Astrocyte of the spinal cord (primary cell): ENCODE data around the gene ARHGAP4.

Experiments used
- DNase-seq: peaks from one replicate; pipeline ENCODE4 v3.0.0; 2011; ENCODE audit warnings: low read depth, low spot score
- H3K4me3 ChIP-seq: 2 replicates; pipeline ENCODE4 v1.5.1; 2011; ENCODE audit warnings: low read depth, mild to moderate bottlenecking, low read length, moderate library complexity
- CTCF ChIP-seq: IDR thresholded peaks from 2 replicates; pipeline ENCODE4 v1.5.1; 2012; ENCODE audit warnings: low read depth, mild to moderate bottlenecking, low read length, inconsistent platforms
- in situ Hi-C: cut with HindIII; loops from 2 replicates; pipeline ENCODE4 v1.10.0; 2017; ENCODE audit warnings: low sequenced_read_pairs

ARHGAP4 gene

GRCh38 chrX:153907456-153907855 lies 18.6 kb downstream of the ARHGAP4 start:
- H3K4me3 ChIP-seq: no peak overlapping the region
- in situ Hi-C loops: no loop called here
- no peak for TF ChIP-seq CTCF
- DNase-seq: no peak

DNA sequence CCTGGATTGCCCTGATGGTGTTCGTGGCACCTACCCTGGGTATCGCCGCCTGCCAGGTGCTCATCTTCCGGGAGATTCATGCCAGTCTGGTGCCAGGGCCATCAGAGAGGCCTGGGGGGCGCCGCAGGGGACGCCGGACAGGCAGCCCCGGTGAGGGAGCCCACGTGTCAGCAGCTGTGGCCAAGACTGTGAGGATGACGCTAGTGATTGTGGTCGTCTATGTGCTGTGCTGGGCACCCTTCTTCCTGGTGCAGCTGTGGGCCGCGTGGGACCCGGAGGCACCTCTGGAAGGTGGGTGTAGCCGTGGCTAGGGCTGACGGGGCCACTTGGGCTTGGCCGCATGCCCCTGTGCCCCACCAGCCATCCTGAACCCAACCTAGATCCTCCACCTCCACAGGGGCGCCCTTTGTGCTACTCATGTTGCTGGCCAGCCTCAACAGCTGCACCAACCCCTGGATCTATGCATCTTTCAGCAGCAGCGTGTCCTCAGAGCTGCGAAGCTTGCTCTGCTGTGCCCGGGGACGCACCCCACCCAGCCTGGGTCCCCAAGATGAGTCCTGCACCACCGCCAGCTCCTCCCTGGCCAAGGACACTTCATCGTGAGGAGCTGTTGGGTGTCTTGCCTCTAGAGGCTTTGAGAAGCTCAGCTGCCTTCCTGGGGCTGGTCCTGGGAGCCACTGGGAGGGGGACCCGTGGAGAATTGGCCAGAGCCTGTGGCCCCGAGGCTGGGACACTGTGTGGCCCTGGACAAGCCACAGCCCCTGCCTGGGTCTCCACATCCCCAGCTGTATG lies 19.7 kb downstream of the ARHGAP4 start:
- H3K4me3 ChIP-seq: no peak overlapping the region
- in situ Hi-C loops: no loop called here
- no peak for DNase-seq
- no peak for TF ChIP-seq CTCF

DNA sequence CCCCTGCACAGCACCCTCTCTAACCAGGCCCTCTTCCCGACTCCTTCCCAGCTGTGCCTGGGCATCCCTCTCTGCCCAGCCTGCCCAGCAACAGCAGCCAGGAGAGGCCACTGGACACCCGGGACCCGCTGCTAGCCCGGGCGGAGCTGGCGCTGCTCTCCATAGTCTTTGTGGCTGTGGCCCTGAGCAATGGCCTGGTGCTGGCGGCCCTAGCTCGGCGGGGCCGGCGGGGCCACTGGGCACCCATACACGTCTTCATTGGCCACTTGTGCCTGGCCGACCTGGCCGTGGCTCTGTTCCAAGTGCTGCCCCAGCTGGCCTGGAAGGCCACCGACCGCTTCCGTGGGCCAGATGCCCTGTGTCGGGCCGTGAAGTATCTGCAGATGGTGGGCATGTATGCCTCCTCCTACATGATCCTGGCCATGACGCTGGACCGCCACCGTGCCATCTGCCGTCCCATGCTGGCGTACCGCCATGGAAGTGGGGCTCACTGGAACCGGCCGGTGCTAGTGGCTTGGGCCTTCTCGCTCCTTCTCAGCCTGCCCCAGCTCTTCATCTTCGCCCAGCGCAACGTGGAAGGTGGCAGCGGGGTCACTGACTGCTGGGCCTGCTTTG lies 20.5 kb downstream of the ARHGAP4 start:
- TF ChIP-seq CTCF: no peak
- H3K4me3 ChIP-seq: no peak overlapping the region
- in situ Hi-C loops: no loop called here
- no peak for DNase-seq

DNA sequence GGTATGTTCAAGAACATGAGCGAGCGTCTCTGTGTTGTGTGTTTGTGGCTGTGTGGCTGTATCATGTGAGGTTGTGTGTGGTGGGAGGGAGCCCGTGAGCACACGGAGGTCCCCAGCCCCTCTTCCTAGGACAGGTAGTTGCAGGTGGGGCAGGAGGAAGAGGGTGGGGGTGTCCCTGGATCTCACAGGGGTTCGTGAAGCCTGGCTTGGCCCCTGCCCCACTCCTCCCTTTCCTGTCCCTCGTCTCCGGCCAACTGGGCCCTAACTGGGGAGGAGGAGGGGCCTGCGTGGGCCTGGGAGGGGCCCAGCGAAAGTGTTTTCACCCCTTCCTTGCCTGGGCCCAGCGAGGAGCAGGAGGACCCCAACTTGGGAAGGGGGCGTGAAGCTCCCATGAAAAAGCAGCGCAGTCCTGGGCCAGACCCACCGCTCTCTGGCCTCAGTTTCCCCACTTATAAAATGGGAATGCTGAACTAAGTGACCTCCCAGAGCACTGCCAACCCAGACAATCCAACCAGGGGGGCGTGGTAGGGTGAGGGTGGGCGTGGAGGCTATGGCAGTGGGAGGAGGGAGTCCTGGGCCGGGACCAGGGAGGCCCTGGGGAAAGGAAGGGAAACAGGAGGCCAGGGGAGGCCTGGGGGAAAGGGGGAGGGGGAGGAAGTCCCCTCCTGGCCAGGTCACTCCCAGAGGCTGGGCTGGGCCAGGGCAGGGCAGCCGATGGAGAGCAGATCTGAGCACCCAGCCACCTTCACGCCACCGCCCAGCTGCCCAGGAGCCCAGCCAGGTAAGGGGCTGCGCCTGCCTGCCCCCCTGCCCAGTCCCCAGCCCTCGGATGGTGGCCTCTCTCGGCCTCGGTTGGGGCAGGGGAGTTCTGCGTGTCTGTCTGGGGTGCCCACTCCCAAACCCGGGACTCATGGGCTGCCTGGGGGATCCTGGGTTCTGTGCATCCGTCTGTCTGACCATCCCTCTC lies 21.8 kb downstream of the ARHGAP4 start, which contains the start of gene AVPR2:
Gene AVPR2, plus strand, starts transcription at position 683 of the 967 bp plus-strand sequence. CDS start 473 bp downstream, outside the sequence.
- TF ChIP-seq CTCF: no peak
- no peak within 1 kb of the TSS for H3K4me3 ChIP-seq
- in situ Hi-C loops: no loop called here
- no peak for DNase-seq

DNA sequence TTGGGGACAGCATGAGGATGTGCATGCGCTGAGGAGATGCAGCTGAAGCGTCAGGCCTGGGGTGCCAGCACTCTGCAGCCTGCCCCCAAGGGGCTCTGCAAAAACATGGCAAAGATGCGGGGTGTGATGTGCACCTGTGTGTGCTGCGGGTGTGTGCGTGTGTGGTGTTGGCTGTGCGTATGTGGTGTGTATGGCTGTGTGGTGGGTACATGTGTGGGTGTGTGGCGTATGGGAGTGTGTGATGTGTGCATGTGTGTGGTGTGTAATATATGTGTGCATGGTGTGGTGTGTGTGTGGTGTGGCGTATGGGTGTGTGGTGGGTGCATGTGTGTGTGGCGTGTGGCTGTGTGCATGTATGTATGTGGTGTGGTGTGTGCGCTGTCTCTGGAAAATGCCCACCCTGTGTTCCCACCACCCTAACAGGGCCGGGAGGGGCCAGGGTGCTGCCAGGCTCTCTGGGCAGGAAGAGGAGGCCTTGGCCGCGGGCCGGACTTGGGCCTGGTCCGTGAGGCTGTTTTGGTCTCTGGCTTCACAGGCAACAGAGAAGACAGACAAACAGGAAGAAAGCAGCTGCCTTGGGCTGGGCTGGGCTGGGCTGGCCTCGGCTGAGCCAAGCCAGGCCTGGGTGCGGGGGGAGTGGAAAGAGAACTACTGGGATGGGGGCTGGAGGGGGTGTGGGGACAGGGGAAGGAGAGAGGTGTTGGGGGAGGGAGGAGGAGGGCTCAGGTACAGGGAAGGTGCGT lies 22.7 kb downstream of the ARHGAP4 start:
- no peak for TF ChIP-seq CTCF
- no peak overlapping the region for H3K4me3 ChIP-seq
- DNase-seq: no peak
- in situ Hi-C loops: no loop called here

- no peak overlapping the region for H3K4me3 ChIP-seq
- in situ Hi-C loops: no loop called here
- DNase-seq: no peak
- TF ChIP-seq CTCF: no peak
These were observed 23.7 kb downstream of the ARHGAP4 start for GRCh38 chrX:153902385-153902784.
